Common myeloid progenitor, CD34-positive (primary cell): ENCODE data around the gene CLN5.

Experiments
- CTCF ChIA-PET: fragments of 350-600 bp; sonication (Branson Sonifier 250); formaldehyde crosslinking; loops from one replicate; lab custom pipeline; 2021; ENCODE audit warnings: antibody characterized with exemption; lab: Charles Lee
- POLR2A ChIA-PET: fragments of 350-600 bp; sonication (Branson Sonifier 250); formaldehyde crosslinking; loops from one replicate; lab custom pipeline; 2021; ENCODE audit warnings: antibody characterized with exemption; lab: Charles Lee
- DNase-seq, 3 donors: peaks; one replicate each; pipeline versions ENCODE4 v3.0.0 to v3.0.0-alpha.2; 2013
- H3K27ac ChIP-seq, 2 experiments: 1 replicate in 1 of 2; 2 replicates in 1 of 2; pipeline ENCODE4 v1.7.0; 2013; ENCODE audit warnings: inconsistent platforms in 2 of 2, low read length in 2 of 2, mild to moderate bottlenecking in 2 of 2, low read depth in 1 of 2, moderate library complexity in 1 of 2; ENCODE audit not compliant: severe bottlenecking in 2 of 2, insufficient read depth in 1 of 2, poor library complexity in 1 of 2
- H3K27me3 ChIP-seq, 5 experiments: replicated peaks in 2 of 5; 1 replicate in 3 of 5; 2 replicates in 2 of 5; pipeline versions ENCODE4 v1.6.1 to v1.7.0; 2013; ENCODE audit warnings: low read length in 4 of 5, mild to moderate bottlenecking in 2 of 5, moderate library complexity in 2 of 5, inconsistent platforms in 1 of 5; ENCODE audit not compliant: insufficient read depth in 5 of 5, control insufficient read depth in 4 of 5
- H3K36me3 ChIP-seq, 4 experiments: 1 replicate in 2 of 4; 2 replicates in 2 of 4; pipeline versions ENCODE4 v1.6.1 to v1.7.0; 2013; ENCODE audit warnings: low read length in 3 of 4, control low read depth in 1 of 4, mild to moderate bottlenecking in 1 of 4; ENCODE audit not compliant: control insufficient read depth in 4 of 4, insufficient read depth in 4 of 4
- H3K4me1 ChIP-seq, 4 experiments: 1 replicate in 3 of 4; 2 replicates in 1 of 4; pipeline versions ENCODE4 v1.6.1 to v1.7.1; 2013; ENCODE audit warnings: low read length in 3 of 4, mild to moderate bottlenecking in 3 of 4, control low read depth in 1 of 4, inconsistent platforms in 1 of 4, moderate library complexity in 1 of 4; ENCODE audit not compliant: control insufficient read depth in 4 of 4, insufficient read depth in 4 of 4; ENCODE audit errors: control extremely low read depth in 1 of 4
- H3K4me3 ChIP-seq, 7 experiments: 1 replicate in 4 of 7; 2 replicates in 3 of 7; pipeline versions ENCODE4 v1.5.1 to v1.7.0; 2013; ENCODE audit warnings: mild to moderate bottlenecking in 7 of 7, low read length in 6 of 7, moderate library complexity in 6 of 7, inconsistent platforms in 2 of 7, low read depth in 2 of 7, control low read depth in 1 of 7; ENCODE audit not compliant: insufficient read depth in 4 of 7, control insufficient read depth in 1 of 7; ENCODE audit errors: extremely low read depth in 1 of 7
- H3K9me3 ChIP-seq, 5 experiments: 1 replicate in 4 of 5; 2 replicates in 1 of 5; pipeline versions ENCODE4 v1.6.1 to v1.7.1; 2013; ENCODE audit warnings: low read length in 4 of 5, mild to moderate bottlenecking in 2 of 5, inconsistent platforms in 1 of 5, low read depth in 1 of 5, moderate library complexity in 1 of 5; ENCODE audit not compliant: control insufficient read depth in 4 of 5, insufficient read depth in 2 of 5; ENCODE audit errors: control extremely low read depth in 1 of 5
- WGBS: methylation state at CpG from one replicate; pipeline ENCODE4 v1.1.5; 2013; ENCODE audit not compliant: insufficient coverage; 5-methylcytosine and 5-hydroxymethylcytosine counted together

The CLN5 gene

DNA sequence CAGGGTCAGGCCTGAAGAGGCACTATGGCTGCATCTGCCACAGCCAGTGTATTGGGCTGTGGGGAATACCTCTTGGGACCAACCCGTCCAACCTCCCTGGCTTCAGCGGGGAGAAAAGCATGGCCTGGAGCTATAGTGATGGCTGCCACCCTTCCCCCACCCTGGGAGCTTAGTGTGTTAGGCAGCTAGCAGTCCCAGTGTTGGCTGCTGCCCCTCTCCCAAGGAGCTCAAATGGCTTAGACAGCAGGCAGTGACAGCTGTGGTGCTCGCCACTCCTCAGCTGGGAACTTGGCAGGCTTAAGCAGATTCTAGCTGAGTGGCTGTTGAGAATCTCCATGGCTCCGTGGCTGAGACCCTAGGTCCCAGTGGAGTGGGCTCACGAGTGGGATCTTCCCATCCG lies 23.8 kb upstream of the CLN5 start:
- H3K4me3 ChIP-seq, result no peak overlapping the region
- no peaks in the 10 kb centered on the region for H3K9me3 ChIP-seq
- DNase-seq, result no peak
- no peak overlapping the region for H3K27ac ChIP-seq
- ChIA-PET CTCF (interaction anchor here (0.8 to 2.9 kb wide), 2 partner anchors 12 to 13 kb away, joined by 3 to 10 read pairs; no protein-coding TSS in a partner anchor), POLR2A (no interaction called here)
- H3K27me3 ChIP-seq, result no peaks in the 10 kb centered on the region
- H3K36me3 ChIP-seq, result no peaks in the 10 kb centered on the region
- peaks cover 0 to 7% (median 4%) of the 10 kb centered on the region in 4 experiments for H3K4me1 ChIP-seq
- WGBS, result 98% methylated on average over 4 of the region's 6 CpGs

DNA sequence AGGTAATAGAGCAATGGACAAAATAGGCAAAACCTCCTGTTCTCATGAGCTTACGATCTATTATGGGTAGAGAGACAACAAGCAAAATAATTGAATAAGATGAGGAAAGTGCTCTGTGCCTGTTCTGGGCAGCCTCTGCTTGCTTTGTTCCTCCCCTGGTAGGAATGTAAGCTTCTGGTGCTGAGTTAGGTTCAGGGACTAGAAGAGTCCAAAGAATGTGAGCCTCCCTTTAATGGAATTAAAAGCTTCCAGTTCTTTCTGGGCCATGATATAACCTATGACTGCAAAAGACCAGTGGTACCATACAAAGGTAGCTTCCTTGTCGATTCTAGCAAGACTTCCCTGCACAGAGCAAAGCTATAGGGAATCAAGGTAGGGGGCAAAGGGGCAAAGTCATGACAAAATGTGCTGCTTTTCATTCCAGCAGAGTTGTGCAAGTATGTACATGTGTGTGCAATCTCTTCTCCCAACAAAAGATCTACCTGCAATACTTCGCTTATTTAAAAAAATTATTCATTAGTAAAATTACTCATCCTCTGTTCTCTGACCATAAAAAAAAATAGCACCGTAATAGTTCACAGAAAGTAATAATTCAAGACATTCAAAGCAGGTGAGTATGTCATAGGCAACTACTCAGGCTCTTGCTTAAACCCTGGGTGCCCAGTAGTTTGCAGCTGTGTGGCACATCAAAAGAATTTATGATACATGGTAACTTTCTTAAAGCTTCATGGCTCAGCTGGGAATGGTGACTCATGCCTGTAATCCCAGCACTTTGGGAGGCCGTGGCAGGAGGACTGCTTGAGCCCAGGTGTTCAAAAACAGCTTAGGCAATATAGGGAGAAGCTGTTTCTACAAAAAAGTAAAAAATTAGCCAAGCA lies 22.2 kb upstream of the CLN5 start:
- H3K9me3 ChIP-seq, result no peaks in the 10 kb centered on the region
- peaks cover 0 to 7% (median 4%) of the 10 kb centered on the region in 4 experiments for H3K4me1 ChIP-seq
- no peaks in the 10 kb centered on the region for H3K36me3 ChIP-seq
- no peak overlapping the region for H3K4me3 ChIP-seq
- ChIA-PET CTCF (interaction anchor here (0.6 to 2.9 kb wide), 2 partner anchors 11 to 1412 kb away, joined by 3 to 10 read pairs; no protein-coding TSS in a partner anchor), POLR2A (no interaction called here)
- no peaks in the 10 kb centered on the region for H3K27me3 ChIP-seq
- no peak overlapping the region for H3K27ac ChIP-seq
- DNase-seq, result no peak
- WGBS, result 96% methylated on average over 3 of the region's 5 CpGs

DNA sequence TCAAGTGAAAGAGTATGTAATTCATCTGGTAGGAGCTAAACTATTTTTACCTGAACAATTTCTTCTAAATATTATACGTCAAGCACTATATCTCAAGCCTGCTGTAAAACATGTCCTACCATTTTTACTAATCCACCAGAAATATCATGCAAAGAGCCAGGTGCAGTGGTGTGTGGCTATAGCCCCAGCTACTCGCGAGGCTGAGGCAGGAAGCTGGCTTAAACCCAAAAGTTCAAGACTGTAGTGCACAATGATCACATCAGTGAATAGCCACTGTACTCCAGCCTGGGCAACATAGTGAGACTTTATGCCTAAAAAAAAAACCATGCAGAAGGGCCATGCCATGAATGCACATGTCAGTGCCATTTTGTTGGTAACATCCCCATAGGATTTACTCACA lies 20.7 kb upstream of the CLN5 start:
- ChIA-PET CTCF (interaction anchor here (0.9 to 1.6 kb wide), 4 partner anchors 9 to 304 kb away, joined by 3 to 5 read pairs (median 4); no protein-coding TSS in a partner anchor), POLR2A (interaction anchor here (0.6 kb wide), 1 partner anchor 45 kb away, joined by 3 read pairs; no protein-coding TSS in a partner anchor)
- Histone ChIP-seq H3K9me3 (no peaks in the 10 kb centered on the region), H3K36me3 (no peaks in the 10 kb centered on the region), H3K4me1 (peaks cover 0 to 7% (median 4%) of the 10 kb centered on the region in 4 experiments), H3K4me3 (no peak overlapping the region), H3K27me3 (no peaks in the 10 kb centered on the region), H3K27ac (no peak overlapping the region)
- WGBS, result 54% methylated on average over 3 of the region's 3 CpGs
- DNase-seq, result no peak

DNA sequence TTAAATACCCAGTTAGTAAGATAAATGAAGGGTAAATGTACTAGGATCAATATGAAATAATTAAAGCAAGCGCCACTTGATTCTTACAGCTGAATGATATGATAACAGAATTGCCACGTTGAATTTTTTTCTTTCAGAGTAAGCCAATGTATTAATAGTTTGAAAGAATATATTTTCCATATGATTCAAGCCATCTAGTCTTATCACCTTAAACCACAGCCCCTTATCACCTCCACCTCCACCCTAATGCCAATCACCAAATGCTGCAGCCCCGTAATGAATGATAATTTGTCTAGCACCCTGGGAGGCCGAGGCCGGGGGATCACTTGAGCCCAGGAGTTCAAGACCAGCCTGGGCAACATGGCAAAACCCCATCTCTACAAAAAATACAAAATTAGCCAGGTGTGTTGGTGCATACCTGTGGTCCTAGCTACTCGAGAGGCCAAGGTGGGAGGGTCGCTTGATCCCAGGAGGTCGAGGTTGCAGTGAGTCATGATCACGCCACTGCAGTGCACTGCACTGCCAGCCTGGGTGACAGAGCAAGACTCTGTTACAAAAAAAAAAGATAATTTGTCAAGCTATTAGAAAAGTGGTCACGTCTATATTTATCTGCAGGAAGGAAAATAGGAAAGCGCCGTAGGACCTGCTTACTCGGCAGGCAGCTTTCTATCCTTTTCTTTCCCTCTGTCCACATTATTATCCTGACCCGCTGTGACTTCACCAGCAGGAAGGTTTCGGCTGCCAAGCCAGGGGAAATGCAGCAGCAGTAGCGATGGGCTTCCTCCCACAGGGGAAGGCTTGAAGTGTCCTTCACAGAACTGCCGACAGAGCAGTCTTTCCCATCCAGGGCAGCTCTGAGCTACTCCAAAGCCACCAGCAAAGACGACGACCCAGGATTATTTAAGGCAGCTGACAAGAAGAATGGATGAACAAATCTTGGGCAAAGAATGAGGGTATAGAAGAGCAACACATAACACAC lies 19.7 kb upstream of the CLN5 start:
- 11% methylated on average over 12 of the region's 19 CpGs for WGBS
- peaks cover 0 to 13% (median 5%) of the 10 kb centered on the region in 4 experiments for H3K4me1 ChIP-seq
- ChIA-PET CTCF (interaction anchor here (0.9 to 1.6 kb wide), 6 partner anchors 8 to 305 kb away, joined by 3 to 5 read pairs (median 3); no protein-coding TSS in a partner anchor), POLR2A (interaction anchor here (0.6 kb wide), 2 partner anchors 46 to 277 kb away, joined by 3 read pairs; no protein-coding TSS in a partner anchor)
- no peaks in the 10 kb centered on the region for H3K27me3 ChIP-seq
- H3K9me3 ChIP-seq, result no peaks in the 10 kb centered on the region
- H3K4me3 ChIP-seq, result peak overlapping the region in 4 of 7 experiments; percentile 11 to 67 (median 25)
- no peak overlapping the region for H3K27ac ChIP-seq
- H3K36me3 ChIP-seq, result no peaks in the 10 kb centered on the region
- peak in 2 of 3 donors; percentile 39 to 46 for DNase-seq

DNA sequence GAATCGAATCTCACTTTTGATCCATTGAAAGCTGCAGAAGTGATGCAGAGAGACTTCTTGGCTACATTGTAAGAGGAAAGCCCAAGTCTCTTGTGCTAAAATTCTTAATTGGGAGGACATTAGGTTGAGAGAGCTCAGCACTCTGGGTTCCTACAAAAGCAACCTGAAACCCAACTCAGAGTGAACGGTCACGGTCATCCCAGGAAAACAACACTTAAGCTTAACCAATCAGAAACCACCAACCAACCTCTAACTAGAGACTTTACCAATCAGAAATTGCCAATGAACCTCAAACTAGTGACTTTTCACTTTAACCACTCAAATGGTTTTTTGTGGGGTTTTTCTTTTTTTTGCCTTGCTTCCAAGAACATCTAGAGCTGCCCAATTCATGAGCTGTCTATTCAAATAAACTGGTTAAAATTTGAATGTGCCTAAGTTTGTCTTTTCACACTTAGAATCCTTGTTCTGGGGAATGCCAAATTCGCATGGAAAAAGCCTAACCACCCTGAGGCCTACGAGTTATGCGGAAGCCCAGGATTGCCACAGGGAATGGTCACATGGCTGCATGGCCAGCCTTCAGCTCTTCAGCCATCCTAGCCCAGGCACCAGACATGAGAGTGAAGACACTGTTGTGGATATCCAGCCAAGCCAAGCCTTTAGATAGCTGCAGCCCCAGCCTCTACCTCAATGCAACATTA lies 17.8 kb upstream of the CLN5 start:
- Histone ChIP-seq H3K4me1 (peaks cover 0 to 15% (median 5%) of the 10 kb centered on the region in 4 experiments), H3K27ac (no peak overlapping the region), H3K9me3 (no peaks in the 10 kb centered on the region), H3K27me3 (no peaks in the 10 kb centered on the region), H3K36me3 (no peaks in the 10 kb centered on the region), H3K4me3 (no peak overlapping the region)
- ChIA-PET POLR2A (no interaction called here), CTCF (interaction anchor here (0.7 kb wide), 1 partner anchor 305 kb away, joined by 4 read pairs; no protein-coding TSS in a partner anchor)
- no peak for DNase-seq
- WGBS, result 100% methylated on average over 4 of the region's 6 CpGs

DNA sequence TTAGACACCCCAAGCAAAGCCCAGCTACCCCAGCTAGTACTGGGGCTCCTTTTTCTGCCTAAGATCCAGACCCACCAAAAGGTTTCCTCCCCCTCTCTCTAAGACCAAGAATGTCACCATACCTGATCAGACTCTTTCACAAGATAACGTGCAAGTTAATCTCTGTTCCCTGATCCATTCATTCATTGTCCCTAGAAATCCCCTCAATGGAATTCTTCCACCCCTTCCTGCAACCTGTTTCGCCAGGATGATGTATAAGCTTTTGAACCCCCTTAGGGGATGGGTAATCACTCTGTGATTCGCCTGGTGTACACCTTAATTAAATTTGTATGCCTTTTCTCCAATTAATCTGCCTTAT lies 17.3 kb upstream of the CLN5 start:
- ChIA-PET POLR2A (no interaction called here), CTCF (no interaction called here)
- Histone ChIP-seq H3K4me1 (peaks cover 0 to 15% (median 5%) of the 10 kb centered on the region in 4 experiments), H3K36me3 (no peaks in the 10 kb centered on the region), H3K27me3 (no peaks in the 10 kb centered on the region), H3K9me3 (no peaks in the 10 kb centered on the region), H3K27ac (no peak overlapping the region), H3K4me3 (no peak overlapping the region)
- no peak for DNase-seq
- 100% methylated on average over 2 of the region's 3 CpGs for WGBS
